ENCODE measurements around the gene GPR101.

The GPR101 gene

GRCh38 chrX:137033774-137034507, at the start of gene GPR101:
GPR101 (minus strand) TSS chrX:137033995; CDS start chrX:137031674, 2,321 bp downstream.
- DNase-seq (ENCODE audit: low read depth), result no peak

- DNase-seq (ENCODE audit: low read depth), result no peak
Observed at GRCh38 chrX:137081239-137081638, 47.4 kb upstream of the GPR101 start.

GRCh38 chrX:137072396-137072795, 38.6 kb upstream of the GPR101 start:
- no peak for DNase-seq (ENCODE audit: low read depth)

- DNase-seq (ENCODE audit: low read depth), result no peak
Observed at GRCh38 chrX:137071596-137071995, 37.8 kb upstream of the GPR101 start.

GRCh38 chrX:137067147-137067546, 33.4 kb upstream of the GPR101 start:
- no peak for DNase-seq (ENCODE audit: low read depth)

GRCh38 chrX:137062915-137063617, 29.3 kb upstream of the GPR101 start:
- DNase-seq (ENCODE audit: low read depth), result no peak

GRCh38 chrX:137058339-137059127, 24.7 kb upstream of the GPR101 start:
- no peak for DNase-seq (ENCODE audit: low read depth)

GRCh38 chrX:137052643-137053235, 18.9 kb upstream of the GPR101 start:
- no peak for DNase-seq (ENCODE audit: low read depth)

- DNase-seq (ENCODE audit: low read depth), result peak; percentile 12
Observed at GRCh38 chrX:137051978-137052642, 18.3 kb upstream of the GPR101 start.

- DNase-seq (ENCODE audit: low read depth), result no peak
Observed at GRCh38 chrX:137044893-137045292, 11.1 kb upstream of the GPR101 start.

- DNase-seq (ENCODE audit: low read depth), result no peak
Observed at GRCh38 chrX:137043736-137044135, 9.9 kb upstream of the GPR101 start.

GRCh38 chrX:137041329-137041728, 7.5 kb upstream of the GPR101 start:
- no peak for DNase-seq (ENCODE audit: low read depth)

- no peak for DNase-seq (ENCODE audit: low read depth)
Observed at GRCh38 chrX:137040113-137040794, 6.5 kb upstream of the GPR101 start.

- DNase-seq (ENCODE audit: low read depth), result no peak
Observed at GRCh38 chrX:137034508-137034872, 695 bp upstream of the GPR101 start.

- no peak for DNase-seq (ENCODE audit: low read depth)
Observed at GRCh38 chrX:137032841-137033773, 688 bp downstream of the GPR101 start.

- DNase-seq (ENCODE audit: low read depth), result no peak
Observed at GRCh38 chrX:137032341-137032694, 1.5 kb downstream of the GPR101 start.

- DNase-seq (ENCODE audit: low read depth), result peak; percentile 25
Observed at GRCh38 chrX:137031517-137032340, 2.1 kb downstream of the GPR101 start.

GRCh38 chrX:137031039-137031438, 2.8 kb downstream of the GPR101 start:
- no peak for DNase-seq (ENCODE audit: low read depth)

GRCh38 chrX:137028699-137029098, 5.1 kb downstream of the GPR101 start:
- DNase-seq (ENCODE audit: low read depth), result no peak
